Astrocyte (in vitro differentiated cells and primary cell): ENCODE data around the gene CFAP52. TPM values are rescaled to one million over a fixed set of nuclear protein-coding genes. Genes with fewer than 3 reads are reported as not detected.
A peak's percentile ranks its signal among the peaks of the same experiment; 100 is the strongest.
"Not testable (repeated sequence)": the region's sequence is repeated elsewhere in the genome, so short reads cannot be mapped to it uniquely, and the experiment has no call there.

Experiments
- DNase-seq: peaks from one replicate; pipeline ENCODE4 v3.0.0-alpha.2; 2010; ENCODE audit warnings: low read depth
- FAIRE-seq: peaks from 2 replicates; lab custom pipeline; 2011; peaks lifted over from hg19 to GRCh38; lab: Jason Lieb, UNC
- H2AFZ ChIP-seq: 2 replicates; pipeline ENCODE4 v1.6.0; 2012; ENCODE audit warnings: low read depth, low read length, inconsistent platforms
- H3K27ac ChIP-seq: 2 replicates; pipeline ENCODE4 v1.5.1; 2011; ENCODE audit warnings: low read depth, low read length, inconsistent platforms
- H3K27me3 ChIP-seq: 2 replicates; pipeline ENCODE4 v1.6.0; 2011; ENCODE audit warnings: low read length, inconsistent platforms; ENCODE audit not compliant: insufficient read depth
- H3K36me3 ChIP-seq: 2 replicates; pipeline ENCODE4 v1.5.1; 2011; ENCODE audit warnings: low read length, inconsistent platforms; ENCODE audit not compliant: insufficient read depth
- H3K4me1 ChIP-seq: 2 replicates; pipeline ENCODE4 v1.5.1; 2011; ENCODE audit warnings: low read length, inconsistent platforms; ENCODE audit not compliant: insufficient read depth
- H3K4me2 ChIP-seq: 2 replicates; pipeline ENCODE4 v1.6.0; 2012; ENCODE audit warnings: low read length, inconsistent platforms
- H3K4me3 ChIP-seq: 2 replicates; pipeline ENCODE4 v1.5.1; 2011; ENCODE audit warnings: low read depth, mild to moderate bottlenecking, low read length, inconsistent platforms; ENCODE audit not compliant: insufficient read depth
- H3K79me2 ChIP-seq: 2 replicates; pipeline ENCODE4 v1.6.0; 2012; ENCODE audit warnings: mild to moderate bottlenecking, low read length, inconsistent platforms; ENCODE audit not compliant: insufficient read depth
- H3K9ac ChIP-seq: 2 replicates; pipeline ENCODE4 v1.6.0; 2012; ENCODE audit warnings: mild to moderate bottlenecking, low read length, inconsistent platforms
- H3K9me3 ChIP-seq: 2 replicates; pipeline ENCODE4 v1.5.1; 2012; ENCODE audit warnings: low read depth, mild to moderate bottlenecking, low read length, inconsistent platforms; ENCODE audit not compliant: insufficient read depth
- H4K20me1 ChIP-seq: 2 replicates; pipeline ENCODE4 v1.6.0; 2012; ENCODE audit warnings: low read length, inconsistent platforms; ENCODE audit not compliant: insufficient read depth
- H3K27ac Mint-ChIP-seq: one replicate; pipeline ENCODE4 v1.8.0; 2021; ENCODE audit warnings: mild to moderate bottlenecking, mixed read lengths; ENCODE audit not compliant: unreplicated experiment
- H3K27me3 Mint-ChIP-seq: one replicate; pipeline ENCODE4 v1.8.0; 2021; ENCODE audit warnings: low read depth, mixed read lengths; ENCODE audit not compliant: unreplicated experiment
- H3K36me3 Mint-ChIP-seq: one replicate; pipeline ENCODE4 v1.8.0; 2021; ENCODE audit warnings: low read depth, mixed read lengths; ENCODE audit not compliant: unreplicated experiment
- H3K4me1 Mint-ChIP-seq: one replicate; pipeline ENCODE4 v1.8.0; 2021; ENCODE audit warnings: low read depth, mixed read lengths; ENCODE audit not compliant: unreplicated experiment
- H3K4me3 Mint-ChIP-seq: one replicate; pipeline ENCODE4 v1.8.0; 2021; ENCODE audit warnings: mild to moderate bottlenecking, moderate library complexity, mixed read lengths; ENCODE audit not compliant: unreplicated experiment
- H3K9me3 Mint-ChIP-seq: one replicate; pipeline ENCODE4 v1.8.0; 2021; ENCODE audit warnings: mild to moderate bottlenecking, mixed read lengths; ENCODE audit not compliant: unreplicated experiment
- EZH2 ChIP-seq: IDR thresholded peaks from 2 replicates; pipeline ENCODE4 v1.6.1; 2012; ENCODE audit warnings: mild to moderate bottlenecking, low read length, inconsistent platforms; ENCODE audit not compliant: insufficient read depth
- total RNA-seq: library from RNA; stranded (reverse); gene quantifications from 2 replicates; pipeline ENCODE4 v1.2.1, GENCODE V29; 2021
- TF ChIP-seq, protein P1 (sequence below): IDR thresholded peaks from 2 replicates; pipeline ENCODE4 v1.5.1; 2011; ENCODE audit warnings: low read depth, mild to moderate bottlenecking, inconsistent platforms, low read length, moderate library complexity; ENCODE audit not compliant: insufficient read depth

Gene CFAP52
- total RNA-seq, 1 donor from 2014 or later = not detected

DNA sequence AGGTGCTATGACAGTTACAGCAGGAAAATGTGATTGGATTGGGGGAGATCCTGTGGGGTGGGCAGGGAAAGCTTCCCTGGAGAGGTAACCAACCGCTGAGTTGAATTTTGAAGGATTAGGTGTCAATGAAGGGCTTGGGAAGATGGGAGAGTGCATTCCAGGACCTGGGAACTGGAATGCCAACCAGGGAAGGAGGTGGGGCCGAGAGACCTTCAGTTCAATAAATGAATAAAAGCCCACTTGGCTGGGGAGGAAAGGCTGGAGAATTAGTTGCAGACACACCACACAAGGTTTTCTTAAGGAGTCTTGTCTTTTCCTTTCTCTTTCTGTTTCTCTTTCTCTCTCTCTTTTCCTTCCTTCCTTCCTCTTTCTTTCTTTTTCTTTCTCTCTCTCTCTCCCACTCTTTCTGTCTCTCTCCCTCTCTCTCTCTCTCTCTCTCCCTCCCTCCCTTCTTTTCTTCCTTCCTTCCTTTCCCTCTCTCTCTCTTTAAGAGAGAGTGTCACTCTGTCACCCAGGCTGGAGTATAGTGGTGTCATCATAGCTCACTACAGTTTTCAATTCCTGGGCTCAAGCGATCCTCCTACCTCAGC, 72.2 kb downstream of the CFAP52 start:
- peak overlapping the region; percentile 17 for H3K9ac ChIP-seq
- peak overlapping the region; percentile 96 for H3K27ac Mint-ChIP-seq
- H3K4me1 Mint-ChIP-seq = peaks cover 22% of the 10 kb centered on the region
- no peaks in the 10 kb centered on the region for H3K27me3 ChIP-seq
- H3K36me3 ChIP-seq = no peaks in the 10 kb centered on the region
- no peak for DNase-seq
- H3K4me3 Mint-ChIP-seq = peak overlapping the region; percentile 96
- peaks cover 27% of the 10 kb centered on the region for H3K4me1 ChIP-seq
- no peaks in the 10 kb centered on the region for H3K36me3 Mint-ChIP-seq
- no peak overlapping the region for H3K4me3 ChIP-seq
- H2AFZ ChIP-seq = peak overlapping the region; percentile 2
- H3K9me3 ChIP-seq = no peaks in the 10 kb centered on the region
- H4K20me1 ChIP-seq = no peaks in the 10 kb centered on the region
- no peaks in the 10 kb centered on the region for H3K9me3 Mint-ChIP-seq
- no peak for FAIRE-seq
- H3K4me2 ChIP-seq = peak overlapping the region; percentile 47
- H3K27me3 Mint-ChIP-seq = no peaks in the 10 kb centered on the region
- peak overlapping the region; percentile 58 for H3K27ac ChIP-seq
- H3K79me2 ChIP-seq = no peaks in the 10 kb centered on the region
- TF ChIP-seq, protein P1, sequence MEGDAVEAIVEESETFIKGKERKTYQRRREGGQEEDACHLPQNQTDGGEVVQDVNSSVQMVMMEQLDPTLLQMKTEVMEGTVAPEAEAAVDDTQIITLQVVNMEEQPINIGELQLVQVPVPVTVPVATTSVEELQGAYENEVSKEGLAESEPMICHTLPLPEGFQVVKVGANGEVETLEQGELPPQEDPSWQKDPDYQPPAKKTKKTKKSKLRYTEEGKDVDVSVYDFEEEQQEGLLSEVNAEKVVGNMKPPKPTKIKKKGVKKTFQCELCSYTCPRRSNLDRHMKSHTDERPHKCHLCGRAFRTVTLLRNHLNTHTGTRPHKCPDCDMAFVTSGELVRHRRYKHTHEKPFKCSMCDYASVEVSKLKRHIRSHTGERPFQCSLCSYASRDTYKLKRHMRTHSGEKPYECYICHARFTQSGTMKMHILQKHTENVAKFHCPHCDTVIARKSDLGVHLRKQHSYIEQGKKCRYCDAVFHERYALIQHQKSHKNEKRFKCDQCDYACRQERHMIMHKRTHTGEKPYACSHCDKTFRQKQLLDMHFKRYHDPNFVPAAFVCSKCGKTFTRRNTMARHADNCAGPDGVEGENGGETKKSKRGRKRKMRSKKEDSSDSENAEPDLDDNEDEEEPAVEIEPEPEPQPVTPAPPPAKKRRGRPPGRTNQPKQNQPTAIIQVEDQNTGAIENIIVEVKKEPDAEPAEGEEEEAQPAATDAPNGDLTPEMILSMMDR = no peak
- no peak for TF ChIP-seq EZH2

DNA sequence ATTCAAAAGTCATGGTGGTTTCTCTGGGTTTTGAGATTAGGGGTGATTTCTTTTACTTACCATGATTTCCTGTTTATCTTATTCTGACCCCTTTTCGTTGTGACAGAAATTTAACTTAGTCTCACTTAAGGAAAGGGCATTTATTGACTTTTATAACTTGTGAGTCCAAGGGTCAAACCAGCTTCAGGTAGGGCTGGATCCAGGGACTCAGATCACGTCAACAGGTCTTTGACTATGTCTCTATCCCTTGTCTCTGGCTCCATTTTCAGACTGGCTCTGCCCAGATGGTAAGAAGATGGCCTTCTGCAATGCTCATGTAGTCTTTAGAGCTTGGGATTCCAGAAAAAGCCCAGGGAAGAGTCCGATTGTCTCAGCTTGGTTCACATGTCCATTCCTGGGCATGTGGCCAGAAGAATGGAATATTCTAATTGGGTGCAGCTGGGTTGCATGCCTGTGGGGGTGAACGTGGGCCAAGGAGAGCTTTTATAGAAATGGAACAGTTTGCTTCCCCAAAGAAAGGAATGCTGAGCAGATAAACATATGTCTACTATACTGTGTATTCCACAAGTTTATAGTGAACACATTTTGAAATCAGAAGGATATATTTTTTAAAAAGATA, 82.3 kb downstream of the CFAP52 start:
- Mint-ChIP-seq H3K36me3 (peaks cover 28% of the 10 kb centered on the region), H3K27ac (no peak overlapping the region), H3K27me3 (no peaks in the 10 kb centered on the region), H3K4me1 (peaks cover 5% of the 10 kb centered on the region), H3K9me3 (no peaks in the 10 kb centered on the region), H3K4me3 (no peak overlapping the region)
- H3K9me3 ChIP-seq = no peaks in the 10 kb centered on the region
- H3K4me3 ChIP-seq = no peak overlapping the region
- no peak overlapping the region for H3K27ac ChIP-seq
- H3K4me2 ChIP-seq = no peak overlapping the region
- H3K36me3 ChIP-seq = no peaks in the 10 kb centered on the region
- no peak overlapping the region for H3K9ac ChIP-seq
- H3K4me1 ChIP-seq = no peaks in the 10 kb centered on the region
- FAIRE-seq = no peak
- H3K27me3 ChIP-seq = no peaks in the 10 kb centered on the region
- H4K20me1 ChIP-seq = no peaks in the 10 kb centered on the region
- DNase-seq = peak; percentile 56
- no peaks in the 10 kb centered on the region for H3K79me2 ChIP-seq
- TF ChIP-seq, protein P1 = no peak
- H2AFZ ChIP-seq = no peak overlapping the region

DNA sequence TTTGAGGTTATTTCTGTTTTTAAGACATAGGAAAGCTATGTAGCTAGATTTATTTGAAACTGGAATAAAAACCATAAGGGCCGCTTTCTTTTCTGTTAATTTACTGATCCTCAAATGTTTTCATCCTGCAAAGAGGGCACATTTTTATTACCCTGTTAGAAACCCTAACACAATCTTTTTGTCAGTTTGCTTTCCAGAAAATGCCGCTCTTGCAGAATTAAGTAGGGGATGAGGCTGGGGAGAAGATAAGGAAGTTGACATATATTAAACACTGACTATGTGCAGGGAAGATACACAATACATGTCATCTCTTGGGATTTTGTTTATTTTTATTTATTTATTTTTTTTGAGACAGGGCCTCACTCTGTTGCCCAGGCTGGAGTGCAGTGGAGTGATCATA, 84.6 kb downstream of the CFAP52 start:
- H2AFZ ChIP-seq = no peak overlapping the region
- no peaks in the 10 kb centered on the region for H3K36me3 ChIP-seq
- H3K27ac ChIP-seq = no peak overlapping the region
- H3K27me3 ChIP-seq = no peaks in the 10 kb centered on the region
- no peak for DNase-seq
- Mint-ChIP-seq H3K4me3 (no peak overlapping the region), H3K27me3 (no peaks in the 10 kb centered on the region), H3K9me3 (peaks cover 7% of the 10 kb centered on the region), H3K4me1 (peaks cover 5% of the 10 kb centered on the region), H3K27ac (no peak overlapping the region), H3K36me3 (peaks cover 44% of the 10 kb centered on the region)
- no peak overlapping the region for H3K4me2 ChIP-seq
- no peak for FAIRE-seq
- H3K9me3 ChIP-seq = no peaks in the 10 kb centered on the region
- no peak for TF ChIP-seq EZH2
- TF ChIP-seq, protein P1 = no peak
- H3K9ac ChIP-seq = no peak overlapping the region
- no peaks in the 10 kb centered on the region for H3K4me1 ChIP-seq
- H4K20me1 ChIP-seq = no peaks in the 10 kb centered on the region
- no peak overlapping the region for H3K4me3 ChIP-seq
- no peaks in the 10 kb centered on the region for H3K79me2 ChIP-seq

DNA sequence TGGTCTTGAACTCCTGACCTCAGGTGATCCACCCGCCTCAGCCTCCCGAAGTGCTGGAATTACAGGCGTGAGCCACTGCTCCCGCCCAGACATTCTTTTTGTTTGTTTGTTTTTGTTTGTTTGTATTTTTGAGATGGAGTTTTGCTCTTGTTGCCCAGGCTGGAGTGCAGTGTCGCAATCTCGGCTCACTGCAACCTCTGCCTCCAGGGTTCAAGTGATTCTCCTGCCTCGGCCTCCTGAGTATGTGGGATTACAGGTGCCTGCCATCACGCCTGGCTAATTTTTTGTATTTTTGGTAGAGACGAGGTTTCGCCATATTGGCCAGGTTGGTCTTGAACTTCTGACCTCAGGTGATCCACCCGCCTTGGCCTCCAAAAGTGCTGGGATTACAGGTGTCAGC, 87.1 kb downstream of the CFAP52 start:
- H3K4me3 Mint-ChIP-seq, H3K4me1 ChIP-seq, H3K9me3 Mint-ChIP-seq, H2AFZ ChIP-seq, H3K36me3 ChIP-seq, DNase-seq, H3K27me3 Mint-ChIP-seq, H4K20me1 ChIP-seq, H3K27ac Mint-ChIP-seq, H3K4me3 ChIP-seq, H3K27ac ChIP-seq, H3K9ac ChIP-seq, H3K27me3 ChIP-seq, FAIRE-seq, H3K4me2 ChIP-seq, H3K79me2 ChIP-seq, H3K9me3 ChIP-seq: not testable (repeated sequence)
- Mint-ChIP-seq H3K4me1 (peaks cover 21% of the 10 kb centered on the region), H3K36me3 (peaks cover 36% of the 10 kb centered on the region)
